ENCODE measurements around the gene MCF2L. TPM values are rescaled to one million over a fixed set of nuclear protein-coding genes. Genes with fewer than 3 reads are reported as not detected.

The MCF2L gene
- total RNA-seq, 2 donors from 2014 or later = 37.4 to 74.8 TPM

DNA sequence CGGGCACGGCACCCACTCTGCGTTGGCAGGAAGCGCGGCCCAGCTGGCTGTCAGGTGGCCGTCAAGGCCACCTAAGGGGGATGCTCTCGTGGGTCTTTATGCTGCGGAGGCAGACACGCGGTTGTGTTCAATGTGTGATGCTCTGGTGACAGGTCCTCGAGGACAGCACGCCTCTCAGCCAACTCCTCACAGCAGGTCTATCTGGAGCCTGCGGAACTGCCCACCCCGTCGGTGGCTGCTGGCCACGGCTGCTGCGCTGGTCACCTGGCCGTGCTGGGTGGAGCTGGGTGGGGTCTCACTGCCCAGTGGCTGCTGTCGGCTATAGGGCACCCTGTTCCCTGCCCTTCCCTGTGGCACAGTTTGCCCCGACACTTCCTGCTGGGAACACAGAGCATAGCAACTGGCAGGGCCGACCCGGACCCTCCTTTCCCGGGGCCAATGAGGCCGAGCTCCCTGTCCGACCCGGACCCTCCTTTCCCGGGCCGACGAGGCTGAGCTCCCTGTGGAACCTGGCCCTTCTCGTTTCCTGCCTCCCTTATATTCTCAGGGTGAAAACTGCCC lies 122.3 kb downstream of the MCF2L start:
- TF ChIP-seq, protein P1, sequence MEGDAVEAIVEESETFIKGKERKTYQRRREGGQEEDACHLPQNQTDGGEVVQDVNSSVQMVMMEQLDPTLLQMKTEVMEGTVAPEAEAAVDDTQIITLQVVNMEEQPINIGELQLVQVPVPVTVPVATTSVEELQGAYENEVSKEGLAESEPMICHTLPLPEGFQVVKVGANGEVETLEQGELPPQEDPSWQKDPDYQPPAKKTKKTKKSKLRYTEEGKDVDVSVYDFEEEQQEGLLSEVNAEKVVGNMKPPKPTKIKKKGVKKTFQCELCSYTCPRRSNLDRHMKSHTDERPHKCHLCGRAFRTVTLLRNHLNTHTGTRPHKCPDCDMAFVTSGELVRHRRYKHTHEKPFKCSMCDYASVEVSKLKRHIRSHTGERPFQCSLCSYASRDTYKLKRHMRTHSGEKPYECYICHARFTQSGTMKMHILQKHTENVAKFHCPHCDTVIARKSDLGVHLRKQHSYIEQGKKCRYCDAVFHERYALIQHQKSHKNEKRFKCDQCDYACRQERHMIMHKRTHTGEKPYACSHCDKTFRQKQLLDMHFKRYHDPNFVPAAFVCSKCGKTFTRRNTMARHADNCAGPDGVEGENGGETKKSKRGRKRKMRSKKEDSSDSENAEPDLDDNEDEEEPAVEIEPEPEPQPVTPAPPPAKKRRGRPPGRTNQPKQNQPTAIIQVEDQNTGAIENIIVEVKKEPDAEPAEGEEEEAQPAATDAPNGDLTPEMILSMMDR (IDR thresholded peaks at IDR 0.05) = no peak
- no peak for TF ChIP-seq POLR2A (IDR thresholded peaks at IDR 0.05)
- Histone ChIP-seq H3K27ac (no peak overlapping the region), H3K4me3 (no peak overlapping the region), H3K9me3 (no peaks in the 10 kb centered on the region), H3K4me1 (no peaks in the 10 kb centered on the region), H3K27me3 (no peaks in the 10 kb centered on the region), H3K36me3 (replicated peaks in 1 of 2; ENCODE audit: insufficient read depth in 1 of 2, low read depth in 2 of 2) (peaks cover 0 to 13% of the 10 kb centered on the region in 2 donors)
- intact Hi-C loops (cut with DNase I) = no loop called here
- ATAC-seq (no peak), DNase-seq (no peak)
- WGBS, 2 donors = 86 to 90% methylated on average over 14 to 29 of the region's 30 CpGs

DNA sequence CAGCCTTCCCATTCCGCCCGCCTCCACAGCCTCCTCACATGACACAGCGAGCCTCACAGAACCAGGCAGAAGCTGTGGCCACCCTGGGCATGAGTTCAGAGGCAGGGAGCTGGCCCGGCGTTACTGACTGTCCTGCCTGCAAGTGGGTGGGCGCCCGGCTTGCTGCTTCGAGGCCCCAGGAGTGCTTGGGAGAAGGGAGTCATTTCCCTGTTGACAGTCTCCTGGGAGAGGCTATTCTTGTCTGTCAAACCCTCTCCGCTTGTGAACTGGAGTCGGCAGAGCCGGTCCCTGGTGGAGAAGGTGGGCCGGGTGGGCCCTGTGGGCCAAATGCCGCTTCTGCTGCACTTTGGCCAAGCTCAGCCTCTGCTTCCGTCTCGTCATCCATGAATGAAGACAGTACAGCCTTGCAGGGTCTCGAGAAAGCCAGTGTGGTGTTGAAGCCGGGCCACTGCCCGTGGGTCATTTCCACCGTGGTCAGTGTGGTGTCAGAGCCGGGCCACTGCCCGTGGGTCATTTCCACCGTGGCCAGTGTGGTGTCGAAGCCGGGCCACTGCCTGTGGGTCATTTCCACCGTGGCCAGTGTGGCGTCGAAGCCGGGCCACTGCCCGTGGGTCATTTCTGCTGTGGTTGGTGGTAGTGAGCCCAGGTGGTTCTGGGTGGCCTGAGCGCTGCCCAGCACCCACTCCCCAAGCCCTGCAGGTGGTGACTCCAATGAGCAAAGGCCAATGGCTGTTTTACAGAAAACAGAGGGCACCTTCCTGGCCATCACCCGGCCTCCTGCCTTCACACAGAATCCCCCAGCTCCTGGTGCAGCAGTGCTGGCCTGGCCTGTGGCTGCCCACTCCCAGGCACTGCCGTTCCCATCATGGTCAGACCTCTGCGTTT lies 123.1 kb downstream of the MCF2L start:
- no peak for DNase-seq
- Histone ChIP-seq H3K27ac (no peak overlapping the region), H3K9me3 (no peaks in the 10 kb centered on the region), H3K4me1 (no peaks in the 10 kb centered on the region), H3K36me3 (replicated peaks in 1 of 2; ENCODE audit: insufficient read depth in 1 of 2, low read depth in 2 of 2) (peaks cover 0 to 11% of the 10 kb centered on the region in 2 donors), H3K4me3 (no peak overlapping the region), H3K27me3 (no peaks in the 10 kb centered on the region)
- WGBS, 2 donors = 90 to 94% methylated on average over 10 to 33 of the region's 33 CpGs
- no peak for ATAC-seq
- no peak for TF ChIP-seq POLR2A (IDR thresholded peaks at IDR 0.05)
- TF ChIP-seq, protein P1 (IDR thresholded peaks at IDR 0.05) = no peak
- intact Hi-C loops (cut with DNase I) = no loop called here

DNA sequence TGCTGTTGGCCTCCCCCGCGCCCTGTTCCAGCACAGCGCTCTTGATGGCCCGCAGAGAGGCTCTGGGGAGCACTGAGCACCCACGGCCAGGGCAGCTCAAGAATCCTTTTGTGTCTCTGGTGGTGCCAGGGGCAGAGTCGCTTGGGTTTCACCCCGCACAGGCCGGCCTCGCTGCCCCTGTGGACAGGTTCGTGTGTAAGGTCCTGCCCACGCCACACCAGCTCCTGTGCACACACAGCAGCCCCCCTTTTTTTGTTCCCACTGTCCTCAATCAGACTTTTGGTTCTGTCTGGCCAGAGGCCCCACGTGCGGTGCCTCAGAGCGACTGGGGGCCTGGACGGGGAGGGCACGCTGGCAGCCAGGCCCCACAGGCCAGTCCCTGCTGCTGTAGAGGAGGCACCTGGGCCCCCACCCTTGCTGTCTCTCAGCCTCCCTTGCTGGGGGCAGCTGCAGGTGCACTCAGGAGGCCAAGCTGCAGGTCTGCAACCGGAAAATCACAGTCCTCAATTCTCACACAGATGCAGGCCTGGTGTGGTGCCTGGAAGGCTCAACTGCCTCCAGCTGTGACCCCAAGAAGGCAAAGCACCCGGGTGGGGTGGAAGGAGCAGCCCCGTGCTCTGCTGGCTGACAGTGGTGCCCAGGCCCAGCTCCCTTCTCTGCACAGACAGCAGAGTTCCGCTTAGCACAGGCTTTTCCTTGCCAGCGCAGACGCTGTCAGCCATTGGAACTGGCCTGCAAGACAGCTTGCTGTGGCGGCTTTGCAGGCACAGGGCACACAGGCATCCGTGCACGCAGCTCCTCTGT lies 124.0 kb downstream of the MCF2L start:
- intact Hi-C loops (cut with DNase I) = no loop called here
- 91 to 96% methylated on average over 9 to 23 of the region's 25 CpGs for WGBS, 2 donors
- DNase-seq (no peak), ATAC-seq (no peak)
- H3K4me1 ChIP-seq = no peaks in the 10 kb centered on the region
- H3K36me3 ChIP-seq (replicated peaks in 1 of 2; ENCODE audit: insufficient read depth in 1 of 2, low read depth in 2 of 2) = peaks cover 0 to 3% of the 10 kb centered on the region in 2 donors
- no peak overlapping the region for H3K27ac ChIP-seq
- TF ChIP-seq, protein P1 (IDR thresholded peaks at IDR 0.05) = no peak
- TF ChIP-seq POLR2A (IDR thresholded peaks at IDR 0.05) = no peak
- no peak overlapping the region for H3K4me3 ChIP-seq
- H3K27me3 ChIP-seq = no peaks in the 10 kb centered on the region
- H3K9me3 ChIP-seq = no peaks in the 10 kb centered on the region

DNA sequence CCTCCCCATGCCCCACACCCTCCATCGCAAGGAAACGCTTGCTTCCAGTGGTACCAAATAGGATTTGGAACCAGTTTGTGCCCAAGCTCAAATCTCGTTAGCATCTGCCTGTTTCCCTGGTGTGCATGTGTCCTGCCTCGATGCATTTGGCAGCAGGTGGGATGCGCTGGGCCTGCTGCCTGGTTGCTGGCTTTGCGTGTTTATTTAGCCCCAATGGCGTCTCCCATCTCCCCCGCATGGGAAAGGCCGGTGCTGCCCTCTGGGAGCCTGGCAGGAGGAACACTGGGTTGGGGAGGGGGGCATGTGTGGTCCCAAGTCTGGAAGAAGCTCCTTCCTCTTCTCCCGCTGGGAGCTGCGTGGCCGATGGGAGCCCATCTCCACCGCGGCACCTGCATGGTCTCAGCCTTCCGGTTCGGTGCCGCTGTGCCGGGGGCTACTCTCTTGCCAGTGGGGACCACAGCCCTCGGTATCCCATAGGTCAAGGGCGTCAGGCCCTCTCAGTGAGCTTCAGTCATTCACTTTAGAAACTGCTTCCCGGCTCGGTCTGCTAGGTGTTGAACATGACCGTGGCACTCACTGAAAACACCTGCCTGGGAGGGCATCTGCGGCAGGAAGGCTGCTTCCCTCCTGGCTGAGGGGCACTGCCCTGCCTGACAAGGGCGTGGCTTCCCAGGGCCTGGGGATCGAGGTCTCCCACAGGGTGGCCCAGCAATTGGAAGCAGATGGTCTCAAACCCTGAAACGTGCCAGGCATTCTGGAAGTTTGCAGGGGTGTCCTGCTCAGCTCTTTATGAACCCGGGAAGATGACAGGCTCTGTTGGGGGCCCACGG lies 124.8 kb downstream of the MCF2L start:
- peaks cover 0 to 2% of the 10 kb centered on the region in 2 donors for H3K36me3 ChIP-seq (replicated peaks in 1 of 2; ENCODE audit: insufficient read depth in 1 of 2, low read depth in 2 of 2)

More for the DNA sequence above, 124.8 kb downstream of the MCF2L start:
- Histone ChIP-seq H3K9me3 (no peaks in the 10 kb centered on the region), H3K4me1 (no peaks in the 10 kb centered on the region), H3K27ac (no peak overlapping the region), H3K4me3 (no peak overlapping the region), H3K27me3 (no peaks in the 10 kb centered on the region)
- 80 to 84% methylated on average over 18 to 29 of the region's 29 CpGs for WGBS, 2 donors
- intact Hi-C loops (cut with DNase I) = no loop called here
- ATAC-seq (no peak), DNase-seq (no peak)
- no peak for TF ChIP-seq POLR2A (IDR thresholded peaks at IDR 0.05)
- TF ChIP-seq, protein P1 (IDR thresholded peaks at IDR 0.05) = no peak

Data from body of pancreas (tissue), 4 donors.